ENCODE measurements around the gene PSMB9. TPM values are rescaled to one million over a fixed set of nuclear protein-coding genes. Genes with fewer than 3 reads are reported as not detected.

The PSMB9 gene
- total and polyA plus RNA-seq, 4 donors: 14.4 to 183 (median 61.9) TPM

DNA sequence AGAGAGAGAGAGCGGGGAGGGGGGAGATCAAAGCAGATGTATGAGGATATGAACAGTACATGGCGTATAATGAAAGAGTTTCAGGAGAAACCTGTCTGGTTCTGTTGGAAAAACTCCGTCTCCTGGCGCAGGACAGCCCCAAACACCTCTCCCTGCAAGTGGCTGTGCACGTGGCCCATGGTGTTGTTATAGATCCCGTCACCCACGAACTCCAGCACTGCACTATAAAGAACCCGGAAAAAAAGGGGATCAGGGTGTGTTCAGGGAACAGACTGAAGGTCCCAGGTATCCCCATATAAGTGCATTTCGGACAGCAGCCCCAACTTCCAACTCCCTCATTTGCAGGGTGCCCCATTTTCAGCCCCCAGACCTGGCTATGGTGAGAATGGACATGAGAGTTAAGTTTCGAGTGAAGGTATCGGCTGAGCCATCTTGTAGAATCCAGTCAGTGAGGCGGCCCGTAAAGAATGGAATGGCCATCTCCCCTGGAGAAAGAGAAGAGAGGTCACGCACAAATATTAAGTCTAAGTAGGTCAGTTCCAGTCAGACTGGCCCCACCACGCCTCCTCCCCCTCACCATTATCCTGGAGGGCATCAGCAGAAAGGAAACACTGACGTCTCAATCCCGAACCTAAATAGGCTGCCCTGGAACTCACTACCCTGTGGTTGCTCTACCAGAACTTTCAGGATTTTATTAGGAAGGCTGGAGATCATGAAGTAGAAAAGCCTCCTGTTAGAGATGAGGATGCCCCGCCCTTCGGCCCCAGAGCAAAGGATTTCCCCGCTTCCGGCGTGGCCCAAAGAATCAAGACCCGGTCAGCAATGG is 1.8 kb upstream of the PSMB9 start:
- WGBS, 2 donors: 40 to 52% methylated on average over 23 of the region's 23 CpGs

DNA sequence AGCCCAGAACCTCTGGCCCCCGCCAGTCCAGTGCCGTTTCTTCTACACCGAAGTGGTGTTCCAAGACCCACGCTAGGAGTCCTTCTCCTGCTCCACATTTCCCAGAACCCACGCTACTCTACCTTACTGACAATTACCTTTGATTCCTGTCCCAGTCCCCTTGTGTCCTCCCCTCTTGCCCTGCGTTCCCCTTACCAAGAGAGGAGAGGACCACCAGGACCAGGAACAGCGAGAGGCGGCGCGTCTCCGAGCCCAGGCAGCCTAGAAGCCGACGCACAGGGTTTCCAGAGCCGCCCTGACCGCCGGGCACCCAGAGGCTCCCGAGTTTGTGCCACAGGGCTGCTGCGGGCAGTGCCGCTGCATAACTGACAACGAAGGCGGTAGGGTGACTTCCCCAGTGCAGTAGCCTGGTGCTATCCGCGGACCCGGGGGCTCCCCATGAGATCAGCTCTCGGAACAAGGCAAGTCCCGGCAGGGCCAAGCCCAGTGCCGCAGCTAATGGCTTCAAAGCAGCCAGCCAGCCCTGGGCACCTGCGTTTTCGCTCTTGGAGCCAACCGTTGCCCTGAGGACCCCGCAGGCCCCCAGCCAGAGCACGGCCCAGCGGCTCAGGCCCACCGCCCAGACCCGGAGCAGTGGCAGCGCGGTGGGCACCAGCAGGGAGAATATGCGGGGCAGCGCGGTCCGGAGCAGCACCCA is 1.0 kb upstream of the PSMB9 start:
- H3K27ac ChIP-seq (ENCODE audit: low read depth in 1 of 2, low read length in 1 of 2): peak overlapping the region; percentile 97 to 99
- ATAC-seq (ENCODE audit: insufficient read depth, low FRiP score) (peak; percentile 4), DNase-seq (peak; percentile 29 to 53 (median 37))
- peak overlapping the region; percentile 69 to 92 for H3K9ac ChIP-seq (ENCODE audit: insufficient read depth in 1 of 2, low read length in 2 of 2)
- TF ChIP-seq, protein P1, sequence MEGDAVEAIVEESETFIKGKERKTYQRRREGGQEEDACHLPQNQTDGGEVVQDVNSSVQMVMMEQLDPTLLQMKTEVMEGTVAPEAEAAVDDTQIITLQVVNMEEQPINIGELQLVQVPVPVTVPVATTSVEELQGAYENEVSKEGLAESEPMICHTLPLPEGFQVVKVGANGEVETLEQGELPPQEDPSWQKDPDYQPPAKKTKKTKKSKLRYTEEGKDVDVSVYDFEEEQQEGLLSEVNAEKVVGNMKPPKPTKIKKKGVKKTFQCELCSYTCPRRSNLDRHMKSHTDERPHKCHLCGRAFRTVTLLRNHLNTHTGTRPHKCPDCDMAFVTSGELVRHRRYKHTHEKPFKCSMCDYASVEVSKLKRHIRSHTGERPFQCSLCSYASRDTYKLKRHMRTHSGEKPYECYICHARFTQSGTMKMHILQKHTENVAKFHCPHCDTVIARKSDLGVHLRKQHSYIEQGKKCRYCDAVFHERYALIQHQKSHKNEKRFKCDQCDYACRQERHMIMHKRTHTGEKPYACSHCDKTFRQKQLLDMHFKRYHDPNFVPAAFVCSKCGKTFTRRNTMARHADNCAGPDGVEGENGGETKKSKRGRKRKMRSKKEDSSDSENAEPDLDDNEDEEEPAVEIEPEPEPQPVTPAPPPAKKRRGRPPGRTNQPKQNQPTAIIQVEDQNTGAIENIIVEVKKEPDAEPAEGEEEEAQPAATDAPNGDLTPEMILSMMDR (IDR thresholded peaks at IDR 0.05; ENCODE audit: control extremely low read depth, extremely low read depth): no peak
- H3K9me3 ChIP-seq (ENCODE audit: control insufficient read depth in 4 of 4, insufficient read depth in 3 of 4, low read length in 3 of 4): no peaks in the 10 kb centered on the region
- peak overlapping the region; percentile 92 for H3K4me3 ChIP-seq
- H3K4me1 ChIP-seq (ENCODE audit: control insufficient read depth in 5 of 5, insufficient read depth in 5 of 5, low read length in 5 of 5): peaks cover 0 to 20% (median 4%) of the 10 kb centered on the region in 5 donors
- 0 to 1% methylated on average over 40 to 41 of the region's 41 CpGs for WGBS, 2 donors
- peaks cover 0 to 23% (median 0%) of the 10 kb centered on the region in 3 donors for H3K27me3 ChIP-seq (ENCODE audit: control insufficient read depth in 3 of 3, insufficient read depth in 3 of 3, low read length in 2 of 3)
- H3K36me3 ChIP-seq (ENCODE audit: control insufficient read depth in 4 of 4, insufficient read depth in 4 of 4, low read length in 4 of 4): peaks cover 7 to 38% (median 23%) of the 10 kb centered on the region in 4 donors

More for the DNA sequence above, 1.8 kb upstream of the PSMB9 start:
- Histone ChIP-seq H3K9me3 (ENCODE audit: control insufficient read depth in 4 of 4, insufficient read depth in 3 of 4, low read length in 3 of 4) (no peaks in the 10 kb centered on the region), H3K27me3 (ENCODE audit: control insufficient read depth in 3 of 3, insufficient read depth in 3 of 3, low read length in 2 of 3) (peaks cover 0 to 19% (median 0%) of the 10 kb centered on the region in 3 donors), H3K36me3 (ENCODE audit: control insufficient read depth in 4 of 4, insufficient read depth in 4 of 4, low read length in 4 of 4) (peaks cover 7 to 39% (median 22%) of the 10 kb centered on the region in 4 donors), H3K27ac (ENCODE audit: low read depth in 1 of 2, low read length in 1 of 2) (peak overlapping the region; percentile 97 to 99), H3K4me1 (ENCODE audit: control insufficient read depth in 5 of 5, insufficient read depth in 5 of 5, low read length in 5 of 5) (peaks cover 0 to 20% (median 4%) of the 10 kb centered on the region in 5 donors), H3K9ac (ENCODE audit: insufficient read depth in 1 of 2, low read length in 2 of 2) (peak overlapping the region in 1 of 2 donors; percentile 92), H3K4me3 (peak overlapping the region; percentile 92)
- no peak for ATAC-seq (ENCODE audit: insufficient read depth, low FRiP score)
- peak in 1 of 3 donors; percentile 12 for DNase-seq
- TF ChIP-seq, protein P1 (IDR thresholded peaks at IDR 0.05; ENCODE audit: control extremely low read depth, extremely low read depth): no peak

DNA sequence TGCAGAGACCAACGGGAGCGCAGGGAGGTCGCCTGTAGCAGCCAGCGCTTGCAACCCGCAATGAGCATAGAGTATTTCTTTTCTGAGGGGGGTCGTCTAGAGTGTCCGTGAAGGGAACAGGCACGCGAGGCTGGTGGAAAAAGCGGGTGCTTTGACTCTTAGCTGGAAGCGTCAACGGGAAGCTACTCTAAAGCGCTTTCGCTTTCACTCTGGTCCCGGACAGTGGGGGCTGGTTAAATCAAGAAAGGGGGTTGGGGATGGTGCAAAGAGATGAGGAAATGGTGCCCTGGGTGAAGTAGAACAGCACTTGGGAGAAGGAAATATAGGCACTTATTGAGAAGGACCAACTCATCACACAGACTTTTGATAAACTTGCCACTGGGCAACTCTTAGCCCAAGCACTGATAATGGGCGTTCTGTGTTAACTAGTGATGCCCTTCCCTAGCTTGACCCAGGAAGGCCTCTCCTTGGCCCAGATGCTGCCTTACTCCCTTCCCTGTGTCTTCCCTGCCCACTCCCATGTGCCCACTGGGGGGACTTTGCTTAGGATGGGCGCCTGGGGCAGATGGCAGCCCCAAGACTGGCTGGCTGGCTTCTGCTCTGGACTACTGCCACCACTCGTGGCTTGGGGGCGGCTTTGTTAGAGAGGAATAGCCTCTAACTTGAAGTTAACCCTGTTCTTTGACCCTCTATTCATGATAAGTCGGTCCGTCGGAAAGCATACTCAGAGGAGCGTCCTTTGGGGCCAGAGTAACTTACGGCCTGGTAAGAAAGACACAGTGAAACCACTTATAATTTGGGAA is 585 bp downstream of the PSMB9 start:
- peak in 2 of 3 donors; percentile 59 to 67 for DNase-seq
- peaks cover 0 to 20% (median 4%) of the 10 kb centered on the region in 5 donors for H3K4me1 ChIP-seq (ENCODE audit: control insufficient read depth in 5 of 5, insufficient read depth in 5 of 5, low read length in 5 of 5)
- peak overlapping the region in 1 of 2 donors; percentile 82 for H3K9ac ChIP-seq (ENCODE audit: insufficient read depth in 1 of 2, low read length in 2 of 2)
- 7 to 12% methylated on average over 24 of the region's 24 CpGs for WGBS, 2 donors
- H3K36me3 ChIP-seq (ENCODE audit: control insufficient read depth in 4 of 4, insufficient read depth in 4 of 4, low read length in 4 of 4): peaks cover 7 to 34% (median 14%) of the 10 kb centered on the region in 4 donors
- no peak for ATAC-seq (ENCODE audit: insufficient read depth, low FRiP score)
- H3K4me3 ChIP-seq: peak overlapping the region; percentile 92
- H3K27me3 ChIP-seq (ENCODE audit: control insufficient read depth in 3 of 3, insufficient read depth in 3 of 3, low read length in 2 of 3): peaks cover 0 to 27% (median 0%) of the 10 kb centered on the region in 3 donors
- H3K9me3 ChIP-seq (ENCODE audit: control insufficient read depth in 4 of 4, insufficient read depth in 3 of 4, low read length in 3 of 4): no peaks in the 10 kb centered on the region
- TF ChIP-seq, protein P1 (IDR thresholded peaks at IDR 0.05; ENCODE audit: control extremely low read depth, extremely low read depth): no peak
- H3K27ac ChIP-seq (ENCODE audit: low read depth in 1 of 2, low read length in 1 of 2): peak overlapping the region; percentile 97 to 99

Measured in lung (tissue), 12 donors.